GM21447 (cell line): Measurements from ENCODE around the gene KLRC2.
"Not testable (repeated sequence)": the region's sequence is repeated elsewhere in the genome, so short reads cannot be mapped to it uniquely, and the experiment has no call there.

Experiments
- ATAC-seq: cut with Tn5 transposase; IDR thresholded peaks from one replicate; pipeline ENCODE4 v1.9.1; 2021; ENCODE audit not compliant: unreplicated experiment

The KLRC2 gene

DNA sequence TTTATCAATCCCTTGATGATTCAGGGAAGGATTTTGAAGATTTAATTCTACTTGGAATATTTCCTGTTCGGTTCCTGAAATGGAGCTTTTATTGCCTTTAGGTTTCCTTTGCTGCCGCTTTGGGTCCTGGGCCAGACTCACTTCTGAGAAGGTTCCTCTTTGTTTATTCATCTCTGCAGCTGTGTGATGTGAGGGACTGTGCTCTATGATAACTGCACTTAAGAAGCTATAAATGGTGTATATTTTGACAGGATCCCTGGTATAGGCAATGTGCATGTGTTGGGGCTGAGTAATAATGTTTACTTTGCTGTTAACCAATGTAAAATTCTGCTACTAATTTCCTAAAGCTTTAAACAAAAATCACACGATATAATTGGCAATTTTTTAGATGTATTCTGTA, at the start of gene KLRC2:
Gene KLRC2, minus strand, starts transcription at position 195 of the 400 bp plus-strand sequence. Its CDS starts 24 bp downstream, at position 171.
- not testable (repeated sequence) for ATAC-seq

DNA sequence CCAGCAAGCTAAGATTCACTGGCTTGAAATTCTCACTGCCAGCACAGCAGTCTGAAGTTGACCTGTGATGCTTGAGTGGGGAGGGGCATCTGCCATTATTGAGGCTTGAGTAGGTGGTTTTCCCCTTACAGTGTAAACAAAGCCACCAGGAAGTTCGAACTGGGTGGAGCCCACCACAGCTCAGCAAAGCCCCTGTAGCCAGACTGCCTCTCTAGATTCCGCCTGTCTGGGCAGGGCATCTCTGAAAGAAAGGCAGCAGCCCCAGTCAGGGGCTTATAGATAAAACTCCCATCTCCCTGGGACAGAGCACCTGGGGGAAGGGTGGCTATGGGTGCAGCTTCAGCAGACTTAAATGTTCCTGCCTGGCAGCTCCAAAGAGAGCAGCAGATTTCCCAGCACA, 46.1 kb upstream of the KLRC2 start:
- not testable (repeated sequence) for ATAC-seq

DNA sequence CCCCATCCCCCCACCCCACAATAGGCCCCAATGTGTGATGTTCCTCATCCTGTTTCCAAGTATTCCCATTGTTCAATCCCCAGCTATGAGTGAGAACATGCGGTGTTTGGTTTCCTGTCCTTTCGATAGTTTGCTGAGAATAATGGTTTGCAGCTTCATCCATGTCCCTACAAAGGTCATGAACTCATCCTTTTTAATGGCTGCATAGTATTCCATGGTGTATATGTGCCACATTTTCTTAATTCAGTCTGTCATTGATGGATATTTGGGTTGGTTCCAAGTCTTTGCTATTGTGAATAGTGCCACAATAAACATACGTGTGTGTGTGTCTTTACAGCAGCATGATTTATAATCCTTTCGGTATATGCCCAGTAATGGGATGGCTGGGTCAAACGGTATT, 37.0 kb upstream of the KLRC2 start:
- ATAC-seq: not testable (repeated sequence)

DNA sequence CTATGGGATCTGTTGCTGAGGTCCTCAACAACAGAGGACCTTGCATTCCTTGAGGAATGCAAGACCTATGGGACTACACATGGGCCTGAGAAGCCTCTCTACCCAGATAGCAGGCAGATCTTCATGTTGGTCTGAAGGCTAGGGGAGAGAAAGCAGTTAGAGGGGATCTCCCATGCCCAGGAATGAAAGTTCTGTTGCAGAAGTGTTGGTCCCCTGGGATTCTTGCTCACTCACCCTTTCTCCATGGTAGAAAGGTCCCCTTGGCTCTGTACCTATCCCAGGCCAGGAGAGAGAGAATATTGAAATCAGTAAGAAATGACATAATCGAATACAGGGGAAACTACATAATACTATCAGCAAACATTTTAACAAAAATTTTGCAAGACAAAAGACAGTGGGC, 33.9 kb upstream of the KLRC2 start:
- no peak for ATAC-seq

DNA sequence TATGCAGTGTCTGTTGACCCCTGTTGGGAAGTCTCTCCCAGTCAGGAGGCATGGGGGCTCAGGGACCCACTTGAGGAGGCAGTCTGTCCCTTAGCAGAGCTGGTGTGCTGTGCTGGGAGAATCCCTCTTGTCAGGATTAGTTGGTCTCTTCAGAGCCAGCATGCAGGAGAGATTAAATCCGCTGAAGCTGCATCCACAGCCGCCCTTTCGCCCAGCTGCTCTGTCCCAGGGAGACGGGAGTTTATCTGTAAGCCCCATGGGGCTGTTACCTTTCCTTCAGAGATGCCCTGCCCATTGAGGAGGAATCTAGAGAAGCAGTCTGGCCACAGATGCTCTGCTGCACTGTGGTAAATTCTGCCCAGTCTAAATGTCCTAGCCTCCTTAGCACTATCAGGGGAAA, 30.5 kb upstream of the KLRC2 start:
- ATAC-seq: no peak

DNA sequence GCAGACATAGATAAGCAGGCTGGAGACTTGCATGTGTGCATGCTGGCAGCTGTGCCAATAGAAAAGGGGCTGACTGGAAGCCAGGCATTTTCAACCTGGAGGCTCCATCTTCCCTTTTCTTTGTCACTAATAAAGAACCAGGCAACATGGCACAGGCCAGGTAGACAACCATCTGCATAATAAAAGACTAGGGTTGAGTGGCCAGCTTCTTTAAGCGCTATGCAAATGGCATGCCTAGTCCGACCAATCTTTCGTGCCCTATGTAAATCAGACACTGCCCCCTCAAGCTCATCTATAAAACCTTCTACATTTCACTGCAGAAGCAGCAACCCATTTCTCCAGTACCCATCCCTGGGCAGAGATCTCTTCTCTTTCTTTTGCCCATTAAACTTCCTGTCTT, 21.9 kb upstream of the KLRC2 start:
- ATAC-seq: no peak

DNA sequence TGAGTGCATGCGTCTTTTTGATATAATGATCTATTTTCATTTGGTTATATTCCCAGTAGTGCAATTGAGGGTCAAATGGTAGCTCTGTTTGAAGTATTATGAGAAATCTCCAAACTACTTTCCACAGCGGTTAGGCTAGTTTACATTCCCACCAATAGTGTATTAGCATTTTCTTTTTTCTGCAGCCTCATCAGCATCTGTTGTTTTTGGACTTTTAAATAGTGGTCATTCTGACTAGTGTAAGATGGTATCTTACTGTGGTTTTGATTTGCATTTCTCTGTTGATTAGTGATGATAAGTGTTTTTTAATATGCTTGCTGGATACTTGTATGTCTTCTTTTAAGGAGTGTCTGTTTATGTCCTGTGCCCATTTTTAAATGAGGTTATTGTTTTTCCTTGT, 21.0 kb upstream of the KLRC2 start:
- ATAC-seq: no peak

DNA sequence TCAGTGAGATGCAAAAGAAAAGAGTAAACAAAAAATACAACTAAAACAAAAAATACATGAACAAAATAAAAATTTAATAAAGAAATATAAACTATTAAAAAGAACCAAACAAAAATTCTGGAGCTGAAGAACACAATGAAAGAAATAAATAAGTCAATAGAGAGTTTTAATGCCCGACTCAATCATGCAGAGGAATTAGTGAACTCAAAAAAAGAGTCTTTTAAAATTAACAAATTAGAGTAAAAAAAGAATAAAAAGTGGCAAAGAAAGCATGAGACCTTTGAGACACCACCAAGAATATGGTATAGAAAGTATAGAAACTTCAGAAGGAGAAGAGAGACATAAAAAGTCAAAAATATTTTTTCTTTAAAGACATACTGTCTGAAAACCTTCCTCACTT, 20.0 kb upstream of the KLRC2 start:
- no peak for ATAC-seq

DNA sequence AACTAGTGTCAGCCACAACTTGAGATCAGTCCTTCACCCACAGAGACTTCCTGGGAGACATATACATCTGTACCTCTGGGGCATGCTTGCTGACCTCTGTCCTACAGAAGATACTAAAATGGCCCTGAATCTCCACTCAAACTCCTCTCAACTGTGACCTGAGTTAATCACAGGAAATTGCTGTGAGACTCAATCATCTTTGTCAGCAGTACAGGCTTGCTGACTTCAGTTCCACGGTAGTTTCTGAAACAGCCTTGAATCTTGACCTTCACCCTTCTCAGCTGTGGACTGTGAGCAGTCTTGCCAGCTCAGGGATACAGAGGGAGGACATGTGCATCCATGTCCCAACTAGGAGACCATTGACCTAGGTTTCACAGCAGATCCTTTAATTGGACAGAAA, 18.7 kb upstream of the KLRC2 start:
- ATAC-seq: no peak

DNA sequence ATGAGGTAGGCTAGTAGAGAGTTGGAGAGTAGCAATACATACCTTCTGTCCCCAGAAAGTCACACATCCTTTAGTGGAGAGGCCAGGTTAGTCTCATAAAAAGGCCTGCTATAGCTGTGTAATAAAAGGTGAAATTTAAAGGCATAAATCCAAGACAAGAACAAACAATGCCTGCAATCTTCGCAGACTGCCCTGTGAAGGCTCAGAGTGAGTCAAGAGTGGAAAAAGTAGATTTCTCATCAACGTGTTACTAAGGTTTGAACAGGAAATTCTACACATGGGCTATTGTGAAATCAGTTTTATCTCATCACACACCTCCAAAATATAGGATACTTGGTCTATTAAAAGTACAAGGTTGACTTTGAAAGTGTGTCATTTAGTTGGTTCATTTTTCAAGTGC, 17.3 kb upstream of the KLRC2 start, which contains the start of gene KLRC1:
Gene KLRC1, minus strand, starts transcription at position 222 of the 400 bp plus-strand sequence. CDS start 2,221 bp downstream, outside the sequence.
- ATAC-seq: no peak

DNA sequence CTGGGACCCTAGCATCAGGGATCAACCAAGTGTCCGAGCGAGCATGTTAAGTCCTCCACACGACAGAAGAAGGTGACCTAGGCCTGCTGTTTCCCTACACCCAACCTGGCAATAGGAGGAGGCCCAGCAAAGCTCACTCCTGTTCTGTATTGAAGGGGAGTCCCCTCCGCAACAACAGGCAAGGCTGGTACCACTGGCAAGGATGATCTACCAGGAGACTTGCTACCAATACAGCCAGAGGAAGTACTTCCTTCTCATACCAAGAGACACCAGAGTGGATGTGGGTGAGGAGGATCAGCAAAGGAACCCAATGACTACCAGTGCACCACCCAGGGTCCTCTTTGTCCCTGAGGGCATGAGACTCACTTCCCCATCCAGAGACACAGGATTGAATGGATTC, 12.4 kb upstream of the KLRC2 start:
- ATAC-seq: no peak

DNA sequence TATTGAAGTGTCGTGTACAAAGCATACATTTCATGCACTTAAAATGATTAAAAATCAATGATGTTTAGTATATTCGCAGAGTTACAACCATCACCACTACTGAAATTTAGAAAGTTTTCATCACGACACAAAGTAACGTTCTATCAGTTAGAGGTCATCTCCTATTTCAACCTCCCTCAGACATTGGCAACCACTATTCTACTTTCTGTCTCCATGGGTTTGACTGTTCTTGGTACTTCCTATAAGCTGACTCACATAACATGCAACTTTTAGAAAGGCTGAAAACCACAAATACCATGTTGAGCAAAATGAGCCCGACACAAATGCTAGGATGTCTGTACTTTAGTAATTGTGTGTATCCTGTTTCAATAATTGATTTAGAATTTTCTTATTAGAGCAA, 10.2 kb upstream of the KLRC2 start:
- not testable (repeated sequence) for ATAC-seq

DNA sequence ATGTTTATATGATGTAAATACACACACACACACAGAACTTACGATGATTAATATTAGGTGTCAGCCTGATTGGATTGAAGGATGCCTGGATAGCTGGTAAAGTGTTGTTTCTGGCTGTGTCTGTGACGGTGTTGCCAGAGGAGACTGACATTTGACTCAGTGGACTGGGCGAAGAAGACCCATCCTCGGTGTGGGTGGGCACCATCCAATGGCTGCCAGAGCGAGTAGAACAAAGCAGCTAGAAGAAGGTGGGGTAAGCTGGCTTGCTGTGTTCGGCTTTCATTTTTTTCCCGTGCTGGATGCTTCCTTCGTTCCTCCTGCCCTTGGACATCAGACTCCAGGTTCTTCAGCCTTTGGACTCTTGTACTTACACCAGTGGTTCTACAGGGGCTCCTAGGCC, 5.3 kb upstream of the KLRC2 start:
- ATAC-seq: not testable (repeated sequence)

DNA sequence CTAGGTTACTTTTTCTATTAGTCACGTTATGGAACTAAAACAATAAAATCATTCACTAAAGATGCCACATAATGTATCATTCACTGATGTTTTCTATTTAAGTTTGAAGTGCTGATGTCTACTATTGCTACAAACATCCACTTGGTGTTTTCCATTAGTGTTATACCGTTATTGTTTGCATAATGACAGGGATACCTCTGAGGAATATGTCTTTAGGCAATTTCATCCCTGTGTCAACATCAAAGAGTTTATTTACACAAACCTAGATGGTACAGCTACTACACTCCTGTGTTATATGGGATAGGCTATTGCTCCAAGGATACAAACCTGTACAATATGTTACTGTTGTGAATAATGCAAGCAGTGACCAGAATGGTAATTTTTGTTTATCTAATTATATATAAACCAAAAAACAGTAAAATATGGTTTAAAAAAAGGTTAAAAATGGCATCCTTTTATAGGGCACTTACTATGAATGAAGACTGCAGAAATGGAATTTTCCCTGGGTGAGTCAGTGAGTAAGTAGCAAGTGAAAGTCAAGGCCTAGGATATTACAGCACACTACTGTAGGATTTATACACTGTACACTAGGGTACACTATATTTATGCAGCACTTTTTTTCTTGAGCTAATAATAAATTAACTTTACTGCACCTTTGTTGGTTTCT, 3.9 kb upstream of the KLRC2 start:
- not testable (repeated sequence) for ATAC-seq

DNA sequence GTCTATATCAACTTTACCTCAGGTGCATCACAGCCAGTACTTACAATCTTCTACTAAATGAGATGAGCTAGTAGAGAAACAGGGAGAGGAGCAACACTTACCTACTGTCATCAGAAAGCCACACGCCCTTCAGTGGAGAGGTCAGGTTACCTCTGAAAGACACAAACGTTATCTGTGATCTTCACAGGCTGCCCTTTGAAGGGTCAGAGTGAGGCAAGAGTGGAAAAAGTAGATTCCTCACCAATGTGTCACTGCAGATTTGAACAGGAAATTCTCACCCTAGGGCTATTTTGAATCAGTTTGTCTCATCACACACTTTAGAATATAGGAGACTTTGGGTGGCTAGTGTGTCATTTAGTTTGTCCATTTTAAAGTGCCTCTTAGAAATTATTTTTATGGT, 1.8 kb upstream of the KLRC2 start:
- not testable (repeated sequence) for ATAC-seq

DNA sequence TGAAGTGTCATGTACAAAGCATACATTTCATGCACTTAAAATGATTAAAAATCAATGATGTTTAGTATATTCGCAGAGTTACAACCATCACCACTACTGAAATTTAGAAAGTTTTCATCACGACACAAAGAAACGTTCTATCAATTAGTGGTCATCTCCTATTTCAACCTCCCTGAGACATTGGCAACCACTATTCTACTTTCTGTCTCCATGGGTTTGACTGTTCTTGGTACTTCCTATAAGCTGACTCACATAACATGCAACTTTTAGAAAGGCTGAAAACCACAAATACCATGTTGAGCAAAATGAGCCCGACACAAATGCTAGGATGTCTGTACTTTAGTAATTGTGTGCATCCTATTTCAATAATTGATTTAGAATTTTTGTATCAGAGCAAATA, 5.2 kb downstream of the KLRC2 start:
- not testable (repeated sequence) for ATAC-seq

DNA sequence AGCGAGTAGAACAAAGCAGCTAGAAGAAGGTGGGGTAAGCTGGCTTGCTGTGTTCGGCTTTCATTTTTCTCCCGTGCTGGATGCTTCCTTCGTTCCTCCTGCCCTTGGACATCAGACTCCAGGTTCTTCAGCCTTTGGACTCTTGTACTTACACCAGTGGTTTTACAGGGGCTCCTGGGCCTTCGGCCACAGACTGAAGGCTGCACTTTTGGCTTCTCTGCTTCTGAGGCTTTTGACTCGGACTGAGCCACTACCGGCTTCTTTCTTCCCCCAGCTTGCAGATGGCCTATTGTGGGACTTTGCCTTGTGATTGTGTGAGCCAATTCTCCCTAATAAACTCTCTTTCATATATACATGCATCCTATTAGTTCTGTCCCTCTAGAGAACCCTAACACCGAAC, 9.9 kb downstream of the KLRC2 start:
- not testable (repeated sequence) for ATAC-seq

DNA sequence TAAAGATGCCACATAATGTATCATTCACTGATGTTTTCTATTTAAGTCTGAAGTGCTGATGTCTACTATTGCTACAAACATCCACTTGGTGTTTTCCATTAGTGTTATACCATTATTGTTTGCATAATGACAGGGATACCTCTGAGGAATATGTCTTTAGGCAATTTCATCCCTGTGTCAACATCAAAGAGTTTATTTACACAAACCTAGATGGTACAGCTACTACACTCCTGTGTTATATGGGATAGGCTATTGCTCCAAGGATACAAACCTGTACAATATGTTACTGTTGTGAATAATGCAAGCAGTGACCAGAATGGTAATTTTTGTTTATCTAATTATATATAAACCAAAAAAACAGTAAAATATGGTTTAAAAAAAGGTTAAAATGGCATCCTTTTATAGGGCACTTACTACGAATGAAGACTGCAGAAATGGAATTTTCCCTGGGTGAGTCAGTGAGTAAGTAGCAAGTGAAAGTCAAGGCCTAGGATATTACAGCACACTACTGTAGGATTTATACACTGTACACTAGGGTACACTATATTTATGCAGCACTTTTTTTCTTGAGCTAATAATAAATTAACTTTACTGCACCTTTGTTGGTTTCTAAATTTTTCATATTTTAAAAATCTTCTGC, 11.4 kb downstream of the KLRC2 start:
- not testable (repeated sequence) for ATAC-seq

DNA sequence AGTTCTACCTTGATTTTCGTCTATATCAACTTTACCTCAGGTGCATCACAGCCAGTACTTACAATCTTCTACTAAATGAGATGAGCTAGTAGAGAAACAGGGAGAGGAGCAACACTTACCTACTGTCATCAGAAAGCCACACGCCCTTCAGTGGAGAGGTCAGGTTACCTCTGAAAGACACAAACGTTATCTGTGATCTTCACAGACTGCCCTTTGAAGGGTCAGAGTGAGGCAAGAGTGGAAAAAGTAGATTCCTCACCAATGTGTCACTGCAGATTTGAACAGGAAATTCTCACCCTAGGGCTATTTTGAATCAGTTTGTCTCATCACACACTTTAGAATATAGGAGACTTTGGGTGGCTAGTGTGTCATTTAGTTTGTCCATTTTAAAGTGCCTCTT, 13.7 kb downstream of the KLRC2 start:
- ATAC-seq: not testable (repeated sequence)

DNA sequence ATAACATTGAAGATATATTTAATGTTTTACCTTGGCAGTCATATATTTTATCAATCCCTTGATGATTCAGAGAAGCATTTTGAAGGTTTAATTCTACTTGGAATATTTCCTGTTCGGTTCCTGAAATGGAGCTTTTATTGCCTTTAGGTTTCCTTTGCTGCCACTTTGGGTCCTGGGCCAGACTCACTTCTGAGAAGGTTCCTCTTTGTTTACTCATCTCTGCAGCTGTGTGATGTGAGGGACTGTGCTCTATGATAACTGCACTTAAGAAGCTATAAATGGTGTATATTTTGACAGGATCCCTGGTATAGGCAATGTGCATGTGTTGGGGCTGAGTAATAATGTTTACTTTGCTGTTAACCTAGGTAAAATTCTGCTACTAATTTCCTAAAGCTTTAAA, 15.5 kb downstream of the KLRC2 start, which contains the start of gene KLRC3:
Gene KLRC3, minus strand, starts transcription at position 262 of the 400 bp plus-strand sequence. Its CDS starts 45 bp downstream, at position 217.
- ATAC-seq: not testable (repeated sequence)

DNA sequence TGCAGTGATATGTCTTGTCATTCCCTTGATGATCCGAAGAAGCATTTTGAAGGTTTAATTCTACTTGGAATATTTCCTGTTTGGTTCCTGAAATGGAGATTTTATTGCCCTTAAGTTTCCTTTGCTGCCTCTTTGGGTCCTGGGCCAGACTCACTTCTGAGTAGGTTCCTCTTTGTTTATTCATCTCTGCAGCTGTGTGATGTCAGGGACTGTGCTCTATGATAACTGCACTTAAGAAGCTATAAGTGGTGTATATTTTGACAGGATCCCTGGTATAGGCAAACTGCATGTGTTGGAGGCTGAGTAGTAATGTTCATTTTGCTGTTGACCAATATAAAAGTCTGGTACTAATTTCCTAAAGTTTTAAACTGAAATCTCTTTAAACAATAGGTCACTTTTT, 26.4 kb downstream of the KLRC2 start, which contains the start of gene KLRC4:
Gene KLRC4, minus strand, starts transcription at position 366 of the 400 bp plus-strand sequence. Its CDS starts 182 bp downstream, at position 184.
- ATAC-seq: no peak

DNA sequence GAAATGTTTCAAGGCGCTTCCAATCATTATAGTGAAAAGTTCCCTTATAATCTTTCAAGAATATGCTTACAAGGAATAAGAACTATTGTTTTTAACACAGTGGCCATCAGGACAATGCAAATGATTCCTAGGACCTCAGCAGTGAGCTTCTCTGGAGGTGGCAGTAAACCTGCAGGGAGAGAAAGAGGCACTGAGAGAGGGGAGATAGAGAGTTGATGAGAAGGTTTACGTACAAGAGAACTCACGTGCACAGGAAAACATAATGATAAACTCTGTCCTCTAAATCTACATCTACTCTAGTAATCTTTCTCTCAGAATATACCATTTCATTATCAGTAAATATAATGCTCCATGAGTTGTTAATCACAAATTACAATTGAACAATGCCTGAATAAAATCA, 27.0 kb downstream of the KLRC2 start:
- no peak for ATAC-seq
